Measurements from ENCODE around the gene NRAP.

The NRAP gene

GRCh38 chr10:113643183-113643582 is 20.7 kb downstream of the NRAP start:
- no peak for TF ChIP-seq CTCF (IDR thresholded peaks at IDR 0.05; ENCODE audit: borderline replicate concordance, extremely low read depth, low read length, poor library complexity, severe bottlenecking)
- no peak for TF ChIP-seq EZH2 (IDR thresholded peaks at IDR 0.05; ENCODE audit: borderline replicate concordance, low read depth, low read length, severe bottlenecking)
- DNase-seq (no peak), ATAC-seq (ENCODE audit: insufficient read depth, low read depth) (no peak)
- no peaks in the 10 kb centered on the region for H3K79me2 ChIP-seq (ENCODE audit: insufficient read depth, low read length)
- H3K9ac ChIP-seq (ENCODE audit: low read depth, low read length), result no peak overlapping the region
- H3K27me3 ChIP-seq (ENCODE audit: insufficient read depth, low read length, poor library complexity), result peaks cover 23% of the 10 kb centered on the region
- H3K4me1 ChIP-seq (ENCODE audit: insufficient read depth, low read length), result no peaks in the 10 kb centered on the region
- H3K9me3 ChIP-seq (ENCODE audit: insufficient read depth, low read length, severe bottlenecking), result no peaks in the 10 kb centered on the region
- no peaks in the 10 kb centered on the region for H3K36me3 ChIP-seq (ENCODE audit: insufficient read depth, low read length)
- no peaks in the 10 kb centered on the region for H4K20me1 ChIP-seq (ENCODE audit: insufficient read depth, low read length)
- H3K4me2 ChIP-seq (ENCODE audit: insufficient read depth, low read length), result no peak overlapping the region
- H2AFZ ChIP-seq (ENCODE audit: low read depth, low read length), result no peak overlapping the region
- no peak overlapping the region for H3K4me3 ChIP-seq (ENCODE audit: low read depth in 1 of 2, low read length in 2 of 2)
- no peak overlapping the region for H3K27ac ChIP-seq (ENCODE audit: low read length)

- Histone ChIP-seq H3K4me3 (ENCODE audit: low read depth in 1 of 2, low read length in 2 of 2) (no peak overlapping the region), H4K20me1 (ENCODE audit: insufficient read depth, low read length) (no peaks in the 10 kb centered on the region), H3K27ac (ENCODE audit: low read length) (no peak overlapping the region), H3K4me1 (ENCODE audit: insufficient read depth, low read length) (no peaks in the 10 kb centered on the region), H3K27me3 (ENCODE audit: insufficient read depth, low read length, poor library complexity) (peaks cover 23% of the 10 kb centered on the region), H3K4me2 (ENCODE audit: insufficient read depth, low read length) (no peak overlapping the region), H3K9ac (ENCODE audit: low read depth, low read length) (no peak overlapping the region), H3K9me3 (ENCODE audit: insufficient read depth, low read length, severe bottlenecking) (no peaks in the 10 kb centered on the region), H3K79me2 (ENCODE audit: insufficient read depth, low read length) (no peaks in the 10 kb centered on the region), H3K36me3 (ENCODE audit: insufficient read depth, low read length) (no peaks in the 10 kb centered on the region), H2AFZ (ENCODE audit: low read depth, low read length) (no peak overlapping the region)
- ATAC-seq (ENCODE audit: insufficient read depth, low read depth) (no peak), DNase-seq (no peak)
- no peak for TF ChIP-seq CTCF (IDR thresholded peaks at IDR 0.05; ENCODE audit: borderline replicate concordance, extremely low read depth, low read length, poor library complexity, severe bottlenecking)
- TF ChIP-seq EZH2 (IDR thresholded peaks at IDR 0.05; ENCODE audit: borderline replicate concordance, low read depth, low read length, severe bottlenecking), result no peak
Measured at GRCh38 chr10:113641702-113642101, 22.1 kb downstream of the NRAP start.

DNA sequence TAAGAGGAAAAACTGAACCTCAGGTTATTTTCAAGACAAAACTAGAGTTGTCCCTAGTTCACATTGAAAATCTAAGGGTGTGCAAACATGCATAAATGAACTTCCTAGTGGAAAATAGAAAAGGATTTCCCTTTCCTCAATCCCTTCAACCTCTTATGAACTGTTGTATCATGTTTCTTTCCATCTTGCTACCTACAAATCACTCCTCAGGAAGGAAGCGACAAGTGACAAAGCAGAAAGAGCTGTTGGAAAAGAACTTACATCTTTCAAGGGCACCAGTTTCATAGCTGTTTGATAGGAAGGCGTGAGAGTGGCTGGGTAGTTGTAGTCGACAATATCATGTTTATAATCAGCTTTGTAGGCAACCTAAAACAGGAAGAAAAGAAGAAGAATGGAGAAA is 23.9 kb downstream of the NRAP start:
- Histone ChIP-seq H3K27ac (ENCODE audit: low read length) (no peak overlapping the region), H3K4me3 (ENCODE audit: low read depth in 1 of 2, low read length in 2 of 2) (no peak overlapping the region), H3K9ac (ENCODE audit: low read depth, low read length) (no peak overlapping the region), H3K79me2 (ENCODE audit: insufficient read depth, low read length) (no peaks in the 10 kb centered on the region), H2AFZ (ENCODE audit: low read depth, low read length) (no peak overlapping the region), H3K4me2 (ENCODE audit: insufficient read depth, low read length) (no peak overlapping the region), H3K27me3 (ENCODE audit: insufficient read depth, low read length, poor library complexity) (peaks cover 21% of the 10 kb centered on the region), H4K20me1 (ENCODE audit: insufficient read depth, low read length) (no peaks in the 10 kb centered on the region), H3K36me3 (ENCODE audit: insufficient read depth, low read length) (no peaks in the 10 kb centered on the region), H3K4me1 (ENCODE audit: insufficient read depth, low read length) (no peaks in the 10 kb centered on the region), H3K9me3 (ENCODE audit: insufficient read depth, low read length, severe bottlenecking) (no peaks in the 10 kb centered on the region)
- ATAC-seq (ENCODE audit: insufficient read depth, low read depth) (no peak), DNase-seq (no peak)
- no peak for TF ChIP-seq EZH2 (IDR thresholded peaks at IDR 0.05; ENCODE audit: borderline replicate concordance, low read depth, low read length, severe bottlenecking)
- no peak for TF ChIP-seq CTCF (IDR thresholded peaks at IDR 0.05; ENCODE audit: borderline replicate concordance, extremely low read depth, low read length, poor library complexity, severe bottlenecking)

Data from DND-41 (cell line).